WI38 (cell line): ENCODE results near the gene SIM1.
"Not testable (repeated sequence)": the region's sequence is repeated elsewhere in the genome, so short reads cannot be mapped to it uniquely, and the experiment has no call there.

ENCODE experiments used
- H3K4me3 ChIP-seq: 2 replicates; pipeline ENCODE4 v1.5.1; 2011; ENCODE audit warnings: low read depth, mild to moderate bottlenecking, control low read depth, low read length
- CTCF ChIP-seq: IDR thresholded peaks from 2 replicates; pipeline ENCODE4 v1.5.1; 2012; ENCODE audit warnings: low read depth, mild to moderate bottlenecking, control low read depth, low read length

Gene SIM1

GRCh38 chr6:100363651-100364050 lies 101.1 kb downstream of the SIM1 start:
- no peak for TF ChIP-seq CTCF
- H3K4me3 ChIP-seq: no peak overlapping the region

GRCh38 chr6:100354736-100355641 lies 109.7 kb downstream of the SIM1 start:
- not testable (repeated sequence) for H3K4me3 ChIP-seq

GRCh38 chr6:100353276-100354015 lies 111.3 kb downstream of the SIM1 start:
- no peak overlapping the region for H3K4me3 ChIP-seq
- no peak for TF ChIP-seq CTCF

GRCh38 chr6:100350139-100350538 lies 114.6 kb downstream of the SIM1 start:
- H3K4me3 ChIP-seq: no peak overlapping the region
- no peak for TF ChIP-seq CTCF

GRCh38 chr6:100349366-100349765 lies 115.4 kb downstream of the SIM1 start:
- no peak for TF ChIP-seq CTCF
- H3K4me3 ChIP-seq: no peak overlapping the region

- H3K4me3 ChIP-seq: peak overlapping the region; percentile 20; the same call in 1 of the 2 replicates
- TF ChIP-seq CTCF: no peak
Measured at GRCh38 chr6:100347901-100348550, 116.7 kb downstream of the SIM1 start.

- no peak for TF ChIP-seq CTCF
- no peak overlapping the region for H3K4me3 ChIP-seq
Measured at GRCh38 chr6:100346828-100347227, 117.9 kb downstream of the SIM1 start.
